NCI-H1092 (cell line): Measurements from ENCODE around the gene HDAC9.
A peak's percentile ranks its signal among the peaks of the same experiment; 100 is the strongest.

Experiments used
- DNase-seq: peaks from one replicate; lab custom pipeline; 2025; lab: John Stamatoyannopoulos, UW

HDAC9 gene

GRCh38 chr7:18494821-18495408 is 634 bp upstream of the HDAC9 start:
- DNase-seq = peak; percentile 41

GRCh38 chr7:18496341-18496700 is 772 bp downstream of the HDAC9 start:
- no peak for DNase-seq

GRCh38 chr7:18497082-18497481 is 1.5 kb downstream of the HDAC9 start:
- DNase-seq = no peak

GRCh38 chr7:18497800-18498199 is 2.3 kb downstream of the HDAC9 start:
- no peak for DNase-seq

- no peak for DNase-seq
Observed at GRCh38 chr7:18498341-18498740, 2.8 kb downstream of the HDAC9 start.

GRCh38 chr7:18499407-18500177 is 4.0 kb downstream of the HDAC9 start:
- peak; percentile 19 for DNase-seq

GRCh38 chr7:18503126-18503866 is 7.7 kb downstream of the HDAC9 start:
- DNase-seq = no peak

GRCh38 chr7:18504965-18505364 is 9.4 kb downstream of the HDAC9 start:
- no peak for DNase-seq

- DNase-seq = no peak
Observed at GRCh38 chr7:18505870-18506460, 10.4 kb downstream of the HDAC9 start.

- DNase-seq = no peak
Observed at GRCh38 chr7:18508443-18509427, 13.2 kb downstream of the HDAC9 start.

- DNase-seq = no peak
Observed at GRCh38 chr7:18509481-18509880, 13.9 kb downstream of the HDAC9 start.

GRCh38 chr7:18511351-18512140 is 16.0 kb downstream of the HDAC9 start:
- DNase-seq = no peak

GRCh38 chr7:18513343-18513742 is 17.8 kb downstream of the HDAC9 start:
- no peak for DNase-seq

- DNase-seq = no peak
Observed at GRCh38 chr7:18515067-18515466, 19.5 kb downstream of the HDAC9 start.

GRCh38 chr7:18517646-18518045 is 22.1 kb downstream of the HDAC9 start:
- DNase-seq = no peak

GRCh38 chr7:18518555-18518954 is 23.0 kb downstream of the HDAC9 start:
- DNase-seq = no peak

GRCh38 chr7:18520450-18521235 is 25.1 kb downstream of the HDAC9 start:
- no peak for DNase-seq

- no peak for DNase-seq
Observed at GRCh38 chr7:18521236-18521589, 25.7 kb downstream of the HDAC9 start.

GRCh38 chr7:18521945-18522566 is 26.5 kb downstream of the HDAC9 start:
- no peak for DNase-seq

- DNase-seq = no peak
Observed at GRCh38 chr7:18524248-18524647, 28.7 kb downstream of the HDAC9 start.
